Fibroblast of skin of right biceps (primary cell): ENCODE results near the gene GRK5.
"Not testable (repeated sequence)": the region's sequence is repeated elsewhere in the genome, so short reads cannot be mapped to it uniquely, and the experiment has no call there.

ENCODE experiments used
- DNase-seq: peaks from one replicate; pipeline ENCODE4 v3.0.0-alpha.2; 2013

GRK5 gene

DNA sequence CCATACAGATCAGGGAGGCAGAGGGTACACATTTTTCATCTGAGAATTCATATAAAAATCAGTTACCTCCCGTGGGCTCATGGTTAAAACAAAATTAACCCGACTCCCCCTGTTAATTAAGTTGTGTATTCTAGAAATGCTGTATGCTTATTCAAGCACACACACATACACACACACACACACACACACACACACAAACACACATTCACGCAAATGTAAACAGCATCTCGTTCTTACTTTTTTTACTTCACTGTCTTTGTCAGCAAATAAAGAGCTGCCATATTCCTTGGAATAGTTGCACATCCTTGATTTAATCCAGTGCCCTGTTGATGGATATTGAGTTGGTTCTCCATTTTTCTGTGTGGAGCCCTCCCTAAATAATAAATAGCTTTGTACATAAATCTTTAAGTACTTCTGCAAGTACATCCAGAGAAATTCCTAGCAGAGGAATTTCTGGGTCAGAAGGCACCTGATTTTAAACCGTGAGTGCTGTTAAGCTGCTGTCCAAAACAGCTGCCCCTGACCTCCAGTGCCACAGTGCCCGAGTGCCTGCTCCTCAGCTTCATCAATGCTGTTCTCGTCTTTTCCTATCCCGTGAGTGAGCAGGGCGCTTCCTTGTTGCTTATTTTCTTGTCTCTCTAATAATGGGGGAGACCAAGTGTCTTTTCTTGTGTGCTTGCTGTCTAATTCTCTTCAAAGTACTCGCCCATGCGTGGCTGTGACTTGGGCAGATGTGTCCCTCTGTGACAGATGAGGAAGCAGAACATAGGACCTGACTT lies 217.9 kb downstream of the GRK5 start:
- no peak for DNase-seq

DNA sequence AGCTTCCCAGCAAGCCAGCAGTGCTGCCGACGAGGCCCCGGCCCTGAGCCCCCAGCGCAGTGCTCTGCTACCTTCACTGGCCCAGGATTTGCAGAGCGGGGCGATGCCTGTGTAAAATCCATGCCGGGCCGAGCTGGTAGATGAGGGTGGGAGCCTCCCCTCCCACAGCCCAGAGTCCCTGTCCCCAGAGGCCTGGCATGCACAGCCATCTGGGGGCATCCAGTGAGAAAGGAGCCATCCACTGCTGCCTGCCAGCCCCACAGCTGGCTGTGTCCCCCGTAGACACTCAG lies 218.5 kb downstream of the GRK5 start:
- DNase-seq = no peak

- DNase-seq = no peak
Measured at GRCh38 chr10:119426699-119427098, 219.3 kb downstream of the GRK5 start.

DNA sequence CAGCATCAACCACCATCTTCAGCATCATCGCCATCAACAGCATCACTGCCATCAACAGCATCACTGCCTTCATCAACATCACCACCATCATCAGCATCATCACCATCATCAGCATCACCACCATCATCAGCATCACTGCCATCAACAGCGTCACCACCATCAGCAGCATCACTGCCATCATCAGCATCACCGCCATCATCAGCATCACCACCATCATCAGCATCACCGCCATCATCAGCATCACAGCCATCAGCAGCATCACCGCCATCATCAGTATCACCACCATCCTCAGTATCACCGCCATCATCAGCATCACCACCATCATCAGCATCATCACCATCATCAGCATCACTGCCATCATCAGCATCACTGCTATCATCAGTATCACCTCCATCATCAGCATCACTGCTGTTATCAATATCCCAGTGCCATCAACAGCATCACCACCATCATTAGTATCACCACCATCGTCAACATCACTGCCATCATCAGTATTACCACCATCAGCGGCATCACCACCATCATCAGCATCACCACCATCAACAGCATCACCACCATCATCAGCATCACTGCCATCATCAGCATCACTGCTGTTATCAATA lies 220.0 kb downstream of the GRK5 start:
- DNase-seq = no peak

GRCh38 chr10:119428789-119429188 lies 221.4 kb downstream of the GRK5 start:
- peak; percentile 66 for DNase-seq

DNA sequence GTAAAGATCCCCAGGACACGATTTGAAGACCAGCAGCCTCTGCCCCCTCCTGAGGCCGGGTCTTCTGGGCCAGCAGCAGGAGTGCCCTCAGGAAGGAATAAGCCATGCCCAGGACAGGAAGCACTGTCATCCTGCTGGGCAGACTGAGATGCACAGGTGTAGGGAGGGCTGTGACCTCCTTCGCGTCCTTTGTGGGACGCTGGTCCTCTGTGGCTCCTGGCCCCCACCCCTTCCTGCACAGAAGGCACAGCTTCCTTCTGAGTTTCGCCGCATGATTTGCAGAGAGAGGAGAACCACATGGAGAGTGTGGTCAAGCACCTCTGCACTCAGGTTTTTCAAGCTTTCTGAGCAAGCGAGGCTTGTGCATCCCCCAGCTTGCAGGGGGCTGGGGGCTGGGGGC lies 222.4 kb downstream of the GRK5 start:
- DNase-seq = no peak

GRCh38 chr10:119431034-119431772 lies 223.8 kb downstream of the GRK5 start:
- DNase-seq = no peak

DNA sequence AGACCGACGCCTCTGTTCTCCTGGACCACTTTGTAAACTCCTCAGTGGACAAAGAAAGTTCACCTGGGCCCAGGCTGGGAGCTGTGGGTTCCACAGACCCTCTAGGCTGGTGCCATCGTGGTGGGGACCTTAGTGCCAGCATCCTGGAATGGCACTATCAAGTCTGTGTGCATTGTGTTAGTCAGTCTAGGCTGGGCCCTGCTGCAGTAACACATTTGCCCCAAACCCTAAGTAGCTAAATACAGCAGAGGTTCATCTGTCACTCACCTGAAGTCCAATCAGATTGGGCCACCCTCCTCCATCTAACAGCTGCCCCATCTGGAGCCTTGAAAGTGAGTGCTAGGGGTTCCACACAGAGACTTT lies 224.4 kb downstream of the GRK5 start:
- no peak for DNase-seq

DNA sequence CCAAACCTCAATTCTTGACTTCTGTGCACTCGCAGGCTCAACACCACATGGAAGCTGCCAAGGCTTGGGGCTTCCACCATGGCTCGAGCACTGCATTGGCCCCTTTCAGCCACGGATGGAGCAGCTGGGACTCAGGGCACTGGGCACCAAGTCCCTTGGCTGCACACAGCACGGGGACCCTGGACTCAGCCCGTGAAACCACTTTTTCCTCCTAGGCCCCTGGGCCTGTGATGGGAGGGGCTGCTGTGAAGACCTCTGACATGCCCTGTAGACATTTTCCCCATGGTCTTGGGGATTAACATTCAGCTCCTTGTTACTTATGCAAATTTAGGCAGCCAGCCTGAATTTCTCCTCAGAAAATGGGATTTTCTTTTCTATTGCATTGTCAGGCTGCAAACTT lies 227.6 kb downstream of the GRK5 start:
- not testable (repeated sequence) for DNase-seq

DNA sequence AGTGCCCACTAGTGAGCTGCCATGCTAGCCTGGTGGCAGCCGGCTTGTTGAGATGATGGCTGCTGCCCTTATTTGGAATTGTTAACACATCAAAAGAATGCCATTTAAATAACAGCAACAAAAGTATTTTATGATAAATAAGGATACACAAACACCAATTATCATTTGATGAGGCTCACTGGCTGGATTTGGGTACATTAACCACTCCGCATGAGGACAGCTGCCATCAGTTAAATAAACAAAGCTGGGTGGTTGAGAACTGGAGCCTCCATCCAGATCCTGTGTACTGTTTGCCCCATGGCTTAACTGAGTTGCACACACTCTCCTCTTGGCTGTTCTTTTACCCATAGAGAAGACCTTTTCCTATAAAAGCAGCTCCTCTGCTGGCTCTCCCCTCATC lies 231.3 kb downstream of the GRK5 start:
- DNase-seq = no peak

- DNase-seq = no peak
Measured at GRCh38 chr10:119439922-119440321, 232.6 kb downstream of the GRK5 start.

- DNase-seq = peak; percentile 72
Measured at GRCh38 chr10:119441151-119441821, 233.9 kb downstream of the GRK5 start.

GRCh38 chr10:119441921-119442757 lies 234.8 kb downstream of the GRK5 start:
- DNase-seq = no peak

GRCh38 chr10:119442758-119443060 lies 235.3 kb downstream of the GRK5 start:
- no peak for DNase-seq

- DNase-seq = no peak
Measured at GRCh38 chr10:119443441-119443840, 236.1 kb downstream of the GRK5 start.

GRCh38 chr10:119443970-119444660 lies 236.7 kb downstream of the GRK5 start:
- no peak for DNase-seq

DNA sequence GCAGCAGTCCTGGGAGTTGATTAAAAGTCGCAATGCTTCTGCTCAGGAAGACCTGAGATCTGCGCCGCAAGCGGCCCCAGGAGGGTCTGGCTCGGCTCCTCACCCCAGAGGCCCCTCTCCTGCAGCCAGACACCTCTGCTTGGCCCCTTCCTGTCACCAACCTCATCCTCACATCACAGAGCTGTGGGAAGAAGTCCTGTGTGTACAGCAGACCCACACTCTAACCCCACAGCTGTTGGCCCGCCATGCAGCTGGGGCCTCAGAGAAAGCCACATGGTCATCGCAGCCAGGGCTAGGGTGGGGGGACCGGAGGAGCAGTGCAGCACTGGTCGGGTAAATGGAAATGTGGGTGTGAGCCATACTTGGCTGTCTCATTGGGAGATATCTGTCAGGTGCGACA lies 237.5 kb downstream of the GRK5 start:
- DNase-seq = no peak

- DNase-seq = peak; percentile 67
Measured at GRCh38 chr10:119445311-119445934, 238.1 kb downstream of the GRK5 start.

DNA sequence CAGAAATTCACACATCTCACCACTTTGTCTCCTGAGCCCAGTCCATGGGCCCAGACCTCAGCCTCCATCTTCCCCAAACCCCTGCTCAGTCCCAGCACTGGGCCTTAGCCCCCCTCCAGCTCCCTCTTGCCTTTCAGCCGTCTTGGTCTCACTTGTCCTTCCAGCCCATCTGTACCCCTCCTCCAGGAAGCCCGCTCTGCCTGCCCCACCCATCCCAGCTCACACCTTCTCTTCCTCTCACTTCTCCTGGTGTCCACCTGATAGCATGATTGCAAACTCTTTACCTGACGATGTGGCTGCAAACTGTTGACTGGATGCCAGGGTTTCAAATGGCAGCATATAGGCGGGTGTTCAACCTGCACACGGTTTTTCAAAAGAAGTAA lies 238.6 kb downstream of the GRK5 start:
- DNase-seq = no peak

- DNase-seq = no peak
Measured at GRCh38 chr10:119446441-119447277, 239.3 kb downstream of the GRK5 start.

DNA sequence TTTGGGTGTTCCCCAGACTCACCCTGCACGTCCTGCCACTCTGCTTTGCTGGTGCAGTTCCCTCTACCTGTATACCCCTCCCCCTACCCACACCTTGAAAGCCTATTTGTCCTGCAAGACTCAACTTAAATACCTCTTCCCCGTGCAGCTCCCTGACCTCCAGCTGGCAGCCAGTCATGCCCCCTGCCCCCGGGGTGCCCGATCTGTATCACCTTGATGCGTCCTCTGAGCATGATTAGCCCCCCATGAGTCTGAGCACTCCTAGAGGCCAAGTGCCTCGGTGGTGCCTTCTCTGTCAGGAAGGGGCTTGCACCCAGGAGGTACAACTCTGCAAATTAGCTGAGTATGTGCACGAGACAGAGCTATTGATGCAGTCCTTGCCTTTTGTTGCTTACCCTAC lies 240.1 kb downstream of the GRK5 start:
- DNase-seq = no peak
